Neural crest cell (in vitro differentiated cells): ENCODE data around the gene MTFR1L. TPM values are rescaled to one million over a fixed set of nuclear protein-coding genes. Genes with fewer than 3 reads are reported as not detected.

Experiments
- DNase-seq: peaks from one replicate; pipeline ENCODE4 v3.0.0; 2021; ENCODE audit warnings: low read depth, mixed read lengths, low spot score
- H3K27ac Mint-ChIP-seq: one replicate; pipeline ENCODE4 v1.8.0; 2021; ENCODE audit warnings: mild to moderate bottlenecking, mixed read lengths; ENCODE audit not compliant: unreplicated experiment
- H3K27me3 Mint-ChIP-seq: 2 replicates; pipeline ENCODE4 v1.8.0; 2021; ENCODE audit warnings: low read depth, mild to moderate bottlenecking, mixed read lengths
- H3K36me3 Mint-ChIP-seq: 2 replicates; pipeline ENCODE4 v1.8.0; 2021; ENCODE audit warnings: low read depth, mild to moderate bottlenecking, mixed read lengths
- H3K4me1 Mint-ChIP-seq: 2 replicates; pipeline ENCODE4 v1.8.0; 2021; ENCODE audit warnings: mixed read lengths
- H3K4me3 Mint-ChIP-seq: one replicate; pipeline ENCODE4 v1.8.0; 2021; ENCODE audit warnings: mild to moderate bottlenecking, mixed read lengths
- H3K9me3 Mint-ChIP-seq: 2 replicates; pipeline ENCODE4 v1.8.0; 2021; ENCODE audit warnings: mixed read lengths
- CTCF ChIP-seq: fragments of 200-600 bp; sonication (generic); conservative IDR thresholded peaks from 2 replicates; pipeline ENCODE4 v1.5.0; 2021; ENCODE audit warnings: antibody characterized with exemption, mild to moderate bottlenecking
- total RNA-seq: library from RNA; stranded (reverse); gene quantifications from 2 replicates; pipeline ENCODE4 v1.2.1, GENCODE V29; 2021

The MTFR1L gene
- total RNA-seq, 1 donor from 2014 or later = 68.6 TPM

DNA sequence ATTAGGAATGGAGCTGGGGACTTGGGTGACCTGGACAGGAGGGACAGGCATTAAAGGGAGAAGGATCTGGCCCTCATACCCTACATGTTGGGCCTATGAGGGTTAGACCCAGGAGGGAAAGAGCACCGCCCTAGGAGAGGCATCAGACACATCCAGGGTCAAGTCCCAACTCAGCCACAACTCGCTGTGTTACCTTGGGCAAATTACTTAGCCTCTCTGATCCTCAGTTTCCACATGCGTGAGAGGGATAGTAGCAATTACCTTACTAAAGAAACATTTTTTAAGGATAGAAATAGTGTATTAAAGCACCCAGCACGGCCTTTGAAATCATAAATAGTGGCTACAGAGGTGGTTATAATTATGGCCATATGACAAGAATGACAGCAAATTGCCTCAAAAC lies 39.9 kb upstream of the MTFR1L start:
- DNase-seq = no peak
- Mint-ChIP-seq H3K27ac (no peak overlapping the region), H3K4me3 (no peak overlapping the region)

GRCh38 chr1:25780318-25781129 lies 39.2 kb upstream of the MTFR1L start:
- Mint-ChIP-seq H3K4me1 (peaks cover 55% of the 10 kb centered on the region), H3K4me3 (no peak overlapping the region), H3K36me3 (no peaks in the 10 kb centered on the region), H3K27ac (no peak overlapping the region), H3K9me3 (no peaks in the 10 kb centered on the region), H3K27me3 (no peaks in the 10 kb centered on the region)
- DNase-seq = no peak
- no peak for TF ChIP-seq CTCF

More for the DNA sequence above, 39.9 kb upstream of the MTFR1L start:
- Mint-ChIP-seq H3K36me3 (no peaks in the 10 kb centered on the region), H3K27me3 (no peaks in the 10 kb centered on the region), H3K4me1 (peaks cover 55% of the 10 kb centered on the region), H3K9me3 (no peaks in the 10 kb centered on the region)
- TF ChIP-seq CTCF = no peak

GRCh38 chr1:25781130-25781433 lies 38.7 kb upstream of the MTFR1L start:
- H3K27ac Mint-ChIP-seq = no peak overlapping the region
- no peak for TF ChIP-seq CTCF
- no peaks in the 10 kb centered on the region for H3K36me3 Mint-ChIP-seq
- peaks cover 59% of the 10 kb centered on the region for H3K4me1 Mint-ChIP-seq
- no peak for DNase-seq
- H3K4me3 Mint-ChIP-seq = no peak overlapping the region
- H3K27me3 Mint-ChIP-seq = no peaks in the 10 kb centered on the region
- H3K9me3 Mint-ChIP-seq = no peaks in the 10 kb centered on the region

DNA sequence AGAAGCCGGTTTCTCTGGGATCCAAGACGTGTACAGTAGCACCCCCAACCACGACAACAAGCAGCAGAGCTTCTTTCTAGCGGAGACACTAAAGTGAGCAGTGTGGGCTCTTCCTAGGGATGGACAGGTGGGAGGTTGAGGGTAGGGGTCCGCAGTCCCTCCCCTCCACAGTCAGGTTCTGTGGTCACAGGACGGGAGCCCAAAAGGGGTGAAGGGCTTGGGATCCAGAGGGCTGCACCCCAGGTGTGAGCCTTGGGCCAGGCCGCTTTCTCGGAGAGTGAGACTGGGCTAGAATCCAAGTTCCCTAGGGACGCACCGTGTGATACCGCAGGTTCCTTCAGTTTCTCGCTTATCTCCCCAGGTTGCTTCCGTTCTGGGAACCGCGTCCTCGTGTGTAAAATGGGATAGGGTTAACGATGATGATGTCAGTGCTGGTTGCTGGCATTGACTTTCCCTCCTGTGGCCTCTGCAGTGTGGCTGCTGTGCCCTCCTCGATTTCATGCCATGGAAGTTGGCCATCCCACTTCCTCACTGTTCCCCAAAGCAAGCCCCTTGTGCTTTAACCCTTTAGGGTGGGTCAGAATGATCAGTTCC lies 37.0 kb upstream of the MTFR1L start:
- no peak for DNase-seq
- H3K36me3 Mint-ChIP-seq = no peaks in the 10 kb centered on the region
- H3K9me3 Mint-ChIP-seq = no peaks in the 10 kb centered on the region
- H3K4me3 Mint-ChIP-seq = peak overlapping the region; percentile 29
- peaks cover 70% of the 10 kb centered on the region for H3K4me1 Mint-ChIP-seq
- H3K27me3 Mint-ChIP-seq = no peaks in the 10 kb centered on the region
- TF ChIP-seq CTCF = no peak
- H3K27ac Mint-ChIP-seq = peak overlapping the region; percentile 79

DNA sequence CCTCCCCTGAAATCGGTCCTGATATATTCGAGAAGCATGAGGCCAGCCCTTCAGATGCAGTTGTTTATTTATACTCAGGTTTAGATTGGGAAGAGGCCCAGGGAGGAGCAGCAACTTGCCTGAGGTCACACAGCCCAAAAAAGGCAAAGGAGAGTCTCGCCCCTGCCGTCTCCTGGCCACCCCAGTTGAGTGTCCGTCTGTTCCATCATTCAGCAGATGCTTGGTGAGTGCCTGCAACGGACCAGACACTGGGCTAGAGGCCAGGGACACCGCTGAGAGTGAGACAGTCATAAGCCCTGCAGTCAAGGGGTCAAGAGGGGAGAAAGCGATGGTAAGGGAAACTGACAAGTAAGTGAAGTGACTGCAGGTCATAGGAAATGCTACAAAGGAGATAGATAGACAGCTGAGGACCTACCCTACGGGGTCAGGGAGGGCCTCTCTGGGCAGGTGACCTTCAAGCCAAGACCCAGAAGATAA lies 35.1 kb upstream of the MTFR1L start:
- H3K4me3 Mint-ChIP-seq = peak overlapping the region; percentile 38
- no peak for TF ChIP-seq CTCF
- DNase-seq = no peak
- no peak overlapping the region for H3K27ac Mint-ChIP-seq
- no peaks in the 10 kb centered on the region for H3K27me3 Mint-ChIP-seq
- no peaks in the 10 kb centered on the region for H3K9me3 Mint-ChIP-seq
- H3K36me3 Mint-ChIP-seq = no peaks in the 10 kb centered on the region
- peaks cover 82% of the 10 kb centered on the region for H3K4me1 Mint-ChIP-seq
